ENCODE data around the gene CREB3L2. TPM values are rescaled to one million over a fixed set of nuclear protein-coding genes. Genes with fewer than 3 reads are reported as not detected.

CREB3L2 gene
- total RNA-seq, 1 donor from 2014 or later: 65.9 TPM

DNA sequence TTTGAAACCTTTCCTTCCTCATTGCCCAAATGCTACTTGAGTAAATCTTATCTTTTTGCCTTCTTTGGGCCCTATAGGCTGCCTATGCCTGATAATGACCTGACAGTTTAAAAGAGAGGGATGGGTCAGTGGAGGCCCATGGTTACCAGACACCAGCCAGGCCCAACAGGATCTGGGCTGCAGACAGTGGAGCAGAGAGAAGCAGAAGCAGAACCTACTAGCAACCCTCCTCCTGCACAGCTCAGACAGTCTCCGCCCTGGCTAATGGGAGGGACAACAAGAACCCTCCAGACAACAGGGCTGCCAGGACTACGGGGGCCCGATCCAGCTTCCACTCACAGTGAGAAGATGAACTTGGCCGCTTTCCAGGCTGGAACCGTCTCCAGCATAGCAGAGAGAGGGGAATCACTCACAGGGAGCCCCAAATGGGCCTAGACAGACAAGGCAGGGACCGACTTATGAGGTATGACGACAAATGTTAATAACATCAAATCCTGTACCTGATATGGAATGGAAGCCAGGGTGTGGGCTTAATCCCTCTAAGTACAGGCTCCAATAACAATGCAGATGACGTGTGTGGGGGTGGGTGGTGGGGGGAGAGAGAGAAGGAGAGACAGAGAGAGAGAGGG, 123.4 kb downstream of the CREB3L2 start:
- Mint-ChIP-seq H3K27ac (peak overlapping the region; percentile 17), H3K36me3 (ENCODE audit: insufficient read depth) (peaks cover 49% of the 10 kb centered on the region), H3K27me3 (no peaks in the 10 kb centered on the region), H3K4me1 (ENCODE audit: low read depth) (no peaks in the 10 kb centered on the region), H3K4me3 (ENCODE audit: low read depth) (no peak overlapping the region), H3K9me3 (ENCODE audit: low read depth) (no peaks in the 10 kb centered on the region)
- no peak for DNase-seq (ENCODE audit: low spot score, unreplicated experiment)
- TF ChIP-seq, protein P1, sequence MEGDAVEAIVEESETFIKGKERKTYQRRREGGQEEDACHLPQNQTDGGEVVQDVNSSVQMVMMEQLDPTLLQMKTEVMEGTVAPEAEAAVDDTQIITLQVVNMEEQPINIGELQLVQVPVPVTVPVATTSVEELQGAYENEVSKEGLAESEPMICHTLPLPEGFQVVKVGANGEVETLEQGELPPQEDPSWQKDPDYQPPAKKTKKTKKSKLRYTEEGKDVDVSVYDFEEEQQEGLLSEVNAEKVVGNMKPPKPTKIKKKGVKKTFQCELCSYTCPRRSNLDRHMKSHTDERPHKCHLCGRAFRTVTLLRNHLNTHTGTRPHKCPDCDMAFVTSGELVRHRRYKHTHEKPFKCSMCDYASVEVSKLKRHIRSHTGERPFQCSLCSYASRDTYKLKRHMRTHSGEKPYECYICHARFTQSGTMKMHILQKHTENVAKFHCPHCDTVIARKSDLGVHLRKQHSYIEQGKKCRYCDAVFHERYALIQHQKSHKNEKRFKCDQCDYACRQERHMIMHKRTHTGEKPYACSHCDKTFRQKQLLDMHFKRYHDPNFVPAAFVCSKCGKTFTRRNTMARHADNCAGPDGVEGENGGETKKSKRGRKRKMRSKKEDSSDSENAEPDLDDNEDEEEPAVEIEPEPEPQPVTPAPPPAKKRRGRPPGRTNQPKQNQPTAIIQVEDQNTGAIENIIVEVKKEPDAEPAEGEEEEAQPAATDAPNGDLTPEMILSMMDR (IDR thresholded peaks at IDR 0.05; ENCODE audit: unreplicated experiment): no peak

- Mint-ChIP-seq H3K9me3 (ENCODE audit: low read depth) (no peaks in the 10 kb centered on the region), H3K27me3 (no peaks in the 10 kb centered on the region), H3K4me1 (ENCODE audit: low read depth) (no peaks in the 10 kb centered on the region), H3K36me3 (ENCODE audit: insufficient read depth) (peaks cover 38% of the 10 kb centered on the region), H3K4me3 (ENCODE audit: low read depth) (no peak overlapping the region), H3K27ac (no peak overlapping the region)
- no peak for DNase-seq (ENCODE audit: low spot score, unreplicated experiment)
- TF ChIP-seq, protein P1 (IDR thresholded peaks at IDR 0.05; ENCODE audit: unreplicated experiment): no peak
Observed at GRCh38 chr7:137877027-137877675, 124.7 kb downstream of the CREB3L2 start.

DNA sequence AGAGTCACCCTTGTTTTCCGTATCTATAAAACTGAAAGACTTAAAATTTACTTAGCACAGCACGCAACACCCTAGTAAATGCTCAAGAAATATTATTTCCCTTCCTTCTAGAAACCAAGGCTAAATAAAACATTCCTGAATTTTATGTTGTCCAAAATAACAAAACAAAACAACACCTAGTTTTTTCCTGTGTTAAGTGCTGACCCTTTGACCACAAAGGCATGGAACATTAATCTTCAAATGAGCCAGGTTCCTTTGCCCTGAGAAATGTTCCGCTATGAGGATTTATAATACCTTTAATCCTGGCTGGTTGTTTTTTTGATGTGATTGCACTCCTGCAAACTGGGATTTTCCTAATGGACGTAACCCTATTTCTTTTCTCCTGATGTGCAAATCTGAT, 126.1 kb downstream of the CREB3L2 start:
- no peak overlapping the region for H3K27ac Mint-ChIP-seq

DNA sequence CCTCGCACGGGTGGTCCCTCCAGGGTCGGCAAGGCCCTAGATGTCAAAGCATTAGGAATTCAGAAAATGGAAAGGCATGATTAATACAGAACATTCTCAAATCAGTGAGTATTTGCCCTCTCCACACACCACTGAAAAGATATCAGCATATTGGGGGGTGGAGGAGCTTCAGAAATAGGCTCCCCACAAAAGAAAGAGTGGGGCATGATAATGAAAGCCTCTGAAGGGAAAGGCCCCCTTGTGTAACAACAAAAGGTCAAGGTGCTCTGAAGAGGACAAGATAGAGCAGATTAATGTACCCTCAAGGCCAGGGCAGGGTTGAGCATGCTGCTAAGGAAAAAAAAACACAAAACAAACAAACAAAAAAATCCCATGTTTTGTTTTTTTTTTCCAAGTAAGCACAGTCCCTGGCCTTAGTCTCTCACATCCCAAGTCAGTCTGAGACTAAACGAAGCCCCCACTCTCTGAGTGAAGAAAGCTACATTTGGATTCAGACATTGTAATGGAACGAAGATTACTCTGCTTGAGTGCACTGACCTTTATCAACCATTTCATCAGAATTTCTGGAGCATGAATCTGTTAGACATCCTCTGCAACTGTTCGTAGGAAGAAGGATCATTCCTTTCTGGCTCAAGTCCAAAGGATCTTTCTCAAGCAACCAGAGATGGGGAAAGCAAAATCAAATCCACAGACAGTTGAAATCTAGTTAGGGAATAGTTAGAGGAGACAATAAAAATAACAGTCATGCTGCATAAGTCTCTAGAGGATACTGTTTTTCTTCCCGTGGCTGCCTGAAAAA, 127.7 kb downstream of the CREB3L2 start:
- H3K27me3 Mint-ChIP-seq: no peaks in the 10 kb centered on the region
- peaks cover 29% of the 10 kb centered on the region for H3K36me3 Mint-ChIP-seq (ENCODE audit: insufficient read depth)
- DNase-seq (ENCODE audit: low spot score, unreplicated experiment): no peak
- H3K27ac Mint-ChIP-seq: peak overlapping the region; percentile 34
- no peak overlapping the region for H3K4me3 Mint-ChIP-seq (ENCODE audit: low read depth)
- TF ChIP-seq, protein P1 (IDR thresholded peaks at IDR 0.05; ENCODE audit: unreplicated experiment): no peak
- peaks cover 3% of the 10 kb centered on the region for H3K9me3 Mint-ChIP-seq (ENCODE audit: low read depth)
- no peaks in the 10 kb centered on the region for H3K4me1 Mint-ChIP-seq (ENCODE audit: low read depth)

More for the DNA sequence above, 126.1 kb downstream of the CREB3L2 start:
- Mint-ChIP-seq H3K27me3 (no peaks in the 10 kb centered on the region), H3K4me1 (ENCODE audit: low read depth) (no peaks in the 10 kb centered on the region), H3K4me3 (ENCODE audit: low read depth) (no peak overlapping the region), H3K9me3 (ENCODE audit: low read depth) (no peaks in the 10 kb centered on the region), H3K36me3 (ENCODE audit: insufficient read depth) (peaks cover 36% of the 10 kb centered on the region)
- no peak for DNase-seq (ENCODE audit: low spot score, unreplicated experiment)
- TF ChIP-seq, protein P1 (IDR thresholded peaks at IDR 0.05; ENCODE audit: unreplicated experiment): no peak

- no peak for DNase-seq (ENCODE audit: low spot score, unreplicated experiment)
- peak overlapping the region; percentile 34 for H3K27ac Mint-ChIP-seq
- peaks cover 3% of the 10 kb centered on the region for H3K9me3 Mint-ChIP-seq (ENCODE audit: low read depth)
- TF ChIP-seq, protein P1 (IDR thresholded peaks at IDR 0.05; ENCODE audit: unreplicated experiment): no peak
- no peaks in the 10 kb centered on the region for H3K27me3 Mint-ChIP-seq
- no peak overlapping the region for H3K4me3 Mint-ChIP-seq (ENCODE audit: low read depth)
- peaks cover 25% of the 10 kb centered on the region for H3K36me3 Mint-ChIP-seq (ENCODE audit: insufficient read depth)
- H3K4me1 Mint-ChIP-seq (ENCODE audit: low read depth): no peaks in the 10 kb centered on the region
Observed at GRCh38 chr7:137873524-137873923, 128.4 kb downstream of the CREB3L2 start.
